Activated naive CD4-positive, alpha-beta T cell treated with anti-CD3 and anti-CD28 coated beads, Interleukin-2, amount 50 U/mL, for 72 hours (primary cell): Measurements from ENCODE around the gene ZSCAN32. TPM values are rescaled to one million over a fixed set of nuclear protein-coding genes. Genes with fewer than 3 reads are reported as not detected.

Experiments used
- ATAC-seq, 2 donors: fragments of 150-1000 bp; cut with Tn5 transposase; 2 replicates each; pipeline ENCODE4 v1.10.0; 2021; ENCODE audit warnings: mild to moderate bottlenecking in 2 of 2, moderate library complexity in 2 of 2
- DNase-seq, 2 donors: peaks; one replicate each; pipeline ENCODE4 v3.0.0; 2021 to 2022; ENCODE audit warnings: low spot score in 2 of 2
- H3K27ac Mint-ChIP-seq, 2 donors: one replicate each; pipeline ENCODE4 v1.8.0; 2022; ENCODE audit warnings: mild to moderate bottlenecking in 2 of 2, mixed read lengths in 2 of 2
- H3K36me3 Mint-ChIP-seq, 2 donors: one replicate each; pipeline ENCODE4 v1.8.0; 2022; ENCODE audit warnings: mixed read lengths in 2 of 2
- H3K9me3 Mint-ChIP-seq, 2 donors: one replicate each; pipeline ENCODE4 v1.8.0; 2022; ENCODE audit warnings: mixed read lengths in 2 of 2
- total RNA-seq, 2 donors: library from RNA; stranded (reverse); gene quantifications; one replicate each; pipeline ENCODE4 v1.2.3, GENCODE V29; 2022

The ZSCAN32 gene
- total RNA-seq, 2 donors from 2014 or later: 7.6 to 14.1 TPM

DNA sequence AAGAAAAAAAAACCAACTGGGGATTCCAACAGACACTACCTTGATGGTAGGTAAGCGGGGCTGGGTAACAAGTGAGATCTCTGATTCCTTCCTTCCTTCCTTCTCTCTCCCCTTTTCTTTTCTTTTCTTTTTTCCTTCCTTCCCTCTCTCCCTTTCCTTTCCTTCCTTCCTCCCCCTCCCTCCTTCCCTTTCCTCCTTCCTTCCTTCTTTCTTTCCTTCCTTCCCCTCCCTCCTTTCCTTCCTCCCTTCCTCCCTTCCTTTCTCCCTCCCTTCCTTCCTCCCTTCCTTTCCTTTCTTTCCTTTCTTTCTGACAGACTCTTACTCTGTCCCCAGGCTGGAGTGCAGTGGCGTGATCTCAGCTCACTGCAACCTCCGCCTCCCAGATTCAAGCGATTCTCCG lies 25.1 kb downstream of the ZSCAN32 start:
- no peak for DNase-seq

DNA sequence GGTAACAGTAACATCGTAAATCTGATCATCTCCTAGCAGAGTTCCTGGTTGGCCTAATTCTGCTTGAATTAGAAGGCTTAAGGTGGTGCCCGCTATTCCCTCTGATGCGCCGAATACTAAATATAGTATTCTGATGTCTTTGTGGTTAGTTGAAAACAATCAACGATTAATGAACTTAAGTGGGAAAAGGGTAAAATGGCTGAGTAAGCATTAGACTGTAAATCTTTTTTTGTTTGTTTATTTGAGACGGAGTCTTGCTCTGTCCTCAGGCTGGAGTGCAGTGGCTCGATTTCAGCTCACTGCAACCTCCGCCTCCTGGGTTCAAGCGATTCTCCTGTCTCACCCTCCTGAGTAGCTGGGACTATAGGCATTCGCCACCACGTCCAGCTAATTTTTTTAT lies 31.7 kb downstream of the ZSCAN32 start:
- ATAC-seq (no peak), DNase-seq (no peak)
- Mint-ChIP-seq H3K36me3 (peaks cover 28 to 30% of the 10 kb centered on the region in 2 donors), H3K27ac (no peak overlapping the region), H3K9me3 (peaks cover 0 to 15% of the 10 kb centered on the region in 2 donors)

More for the DNA sequence above, 25.1 kb downstream of the ZSCAN32 start:
- Mint-ChIP-seq H3K9me3 (peaks cover 31 to 50% of the 10 kb centered on the region in 2 donors), H3K27ac (peak overlapping the region in 1 of 2 donors; percentile 82), H3K36me3 (peaks cover 55 to 67% of the 10 kb centered on the region in 2 donors)
- no peak for ATAC-seq

DNA sequence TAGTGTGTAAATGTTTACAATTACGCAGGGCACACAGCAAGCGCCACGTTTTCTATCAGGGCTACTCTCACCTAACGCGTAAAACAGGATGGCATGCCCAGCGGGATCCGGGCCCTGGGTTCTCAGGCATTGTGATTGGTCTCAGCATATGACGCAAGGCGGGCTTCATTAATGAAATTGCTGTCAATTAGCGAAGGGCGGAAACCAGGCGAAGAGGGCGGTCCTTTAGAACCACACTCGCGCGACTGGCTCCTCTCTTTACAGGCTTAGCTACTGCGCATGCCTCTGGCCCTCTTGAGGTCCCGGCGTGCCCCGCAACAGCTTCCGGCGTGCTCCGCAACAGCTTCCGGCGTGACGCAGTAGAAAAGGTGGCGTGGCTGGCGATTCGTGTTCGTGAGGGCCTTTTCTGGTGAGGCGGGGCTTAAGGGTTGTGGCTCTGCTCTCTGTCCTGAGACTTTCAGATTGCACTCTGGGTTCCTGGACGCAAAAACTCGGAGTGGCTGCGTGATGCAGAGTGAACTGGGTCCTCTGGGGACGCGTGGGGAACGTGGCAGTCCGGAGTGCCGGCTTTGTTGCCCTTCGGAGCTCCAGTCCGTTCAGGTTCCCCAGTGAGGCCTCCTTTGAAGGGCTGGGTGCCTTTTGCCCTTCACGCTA lies 35.9 kb downstream of the ZSCAN32 start:
- Mint-ChIP-seq H3K9me3 (peaks cover 0 to 12% of the 10 kb centered on the region in 2 donors), H3K36me3 (peaks cover 22 to 29% of the 10 kb centered on the region in 2 donors), H3K27ac (peak overlapping the region in 1 of 2 donors; percentile 87)
- peak; percentile 16 to 93 for DNase-seq
- peak; percentile 64 to 96 for ATAC-seq

DNA sequence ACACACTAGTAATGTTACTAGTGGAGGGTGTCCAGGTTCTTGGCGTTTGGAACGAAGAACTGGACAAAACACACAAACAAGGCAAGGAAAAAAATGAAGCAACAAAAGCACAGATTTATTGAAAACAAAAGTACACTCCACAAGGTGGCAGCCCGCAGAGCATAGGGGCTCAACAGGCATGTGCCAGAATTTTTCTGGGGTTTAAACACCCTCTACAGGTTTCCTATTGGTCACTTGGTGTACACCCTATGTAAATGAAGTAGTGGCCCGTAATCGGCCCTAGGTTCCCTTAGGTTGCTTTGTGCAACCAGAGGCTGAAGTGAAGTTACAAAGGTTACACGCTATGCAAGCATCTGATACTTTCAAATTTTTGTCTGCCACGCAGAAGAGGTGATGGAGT lies 37.0 kb downstream of the ZSCAN32 start:
- peaks cover 22 to 29% of the 10 kb centered on the region in 2 donors for H3K36me3 Mint-ChIP-seq
- ATAC-seq: no peak
- H3K9me3 Mint-ChIP-seq: peaks cover 0 to 12% of the 10 kb centered on the region in 2 donors
- DNase-seq: no peak
- peak overlapping the region in 1 of 2 donors; percentile 87 for H3K27ac Mint-ChIP-seq

- ATAC-seq (no peak), DNase-seq (no peak)
- Mint-ChIP-seq H3K36me3 (peaks cover 22 to 29% of the 10 kb centered on the region in 2 donors), H3K9me3 (peaks cover 0 to 12% of the 10 kb centered on the region in 2 donors), H3K27ac (no peak overlapping the region)
Measured at GRCh38 chr16:3362931-3363330, 37.9 kb downstream of the ZSCAN32 start.

DNA sequence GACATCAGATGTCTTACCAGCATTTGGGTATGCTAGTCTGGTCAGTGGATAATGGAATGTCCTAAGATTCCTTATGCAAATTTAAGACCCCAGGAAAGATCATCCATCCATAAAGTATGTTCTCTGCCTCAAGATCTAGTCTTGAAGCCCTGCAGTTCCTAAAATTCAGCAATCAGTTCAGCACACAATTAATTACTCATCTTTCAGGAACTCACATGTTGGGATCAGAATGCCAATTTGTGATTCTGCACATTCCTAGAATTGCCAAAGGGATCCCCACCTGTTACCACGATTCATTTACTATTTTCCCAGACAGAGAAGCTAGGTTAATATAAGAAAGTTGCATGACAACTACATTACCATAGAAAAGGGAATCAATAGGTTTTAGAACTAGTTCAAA lies 41.9 kb downstream of the ZSCAN32 start:
- H3K36me3 Mint-ChIP-seq: peaks cover 4 to 21% of the 10 kb centered on the region in 2 donors
- H3K27ac Mint-ChIP-seq: no peak overlapping the region
- H3K9me3 Mint-ChIP-seq: peaks cover 4 to 10% of the 10 kb centered on the region in 2 donors
- DNase-seq (no peak), ATAC-seq (no peak)

DNA sequence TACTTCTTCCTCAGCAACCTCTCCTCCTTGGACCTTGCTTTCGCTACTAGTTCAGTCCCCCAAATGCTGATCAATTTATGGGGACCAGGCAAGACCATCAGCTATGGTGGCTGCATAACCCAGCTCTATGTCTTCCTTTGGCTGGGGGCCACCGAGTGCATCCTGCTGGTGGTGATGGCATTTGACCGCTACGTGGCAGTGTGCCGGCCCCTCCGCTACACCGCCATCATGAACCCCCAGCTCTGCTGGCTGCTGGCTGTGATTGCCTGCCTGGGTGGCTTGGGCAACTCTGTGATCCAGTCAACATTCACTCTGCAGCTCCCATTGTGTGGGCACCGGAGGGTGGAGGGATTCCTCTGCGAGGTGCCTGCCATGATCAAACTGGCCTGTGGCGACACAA lies 44.7 kb downstream of the ZSCAN32 start:
- DNase-seq: no peak
- Mint-ChIP-seq H3K36me3 (peaks cover 4 to 20% of the 10 kb centered on the region in 2 donors), H3K9me3 (peaks cover 4 to 10% of the 10 kb centered on the region in 2 donors), H3K27ac (no peak overlapping the region)
- no peak for ATAC-seq

DNA sequence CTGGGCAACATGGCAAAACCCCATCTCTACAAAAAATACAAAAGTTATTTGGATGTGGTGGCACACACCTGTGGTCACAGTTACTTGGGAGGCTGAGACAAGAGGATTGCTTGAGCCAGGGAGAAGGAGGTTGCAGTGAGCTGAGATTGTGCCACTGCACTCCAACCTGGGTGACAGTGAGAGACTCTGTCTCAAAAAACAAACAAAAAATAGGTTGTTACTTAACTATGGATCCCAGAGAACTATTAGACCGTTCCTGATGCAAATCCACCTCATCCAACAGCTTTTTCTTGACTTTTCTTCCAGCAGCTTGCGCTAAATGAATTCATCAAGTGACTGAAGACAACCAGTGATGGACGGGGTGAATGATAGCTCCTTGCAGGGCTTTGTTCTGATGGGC lies 45.2 kb downstream of the ZSCAN32 start, which contains the start of gene OR2C1:
Gene OR2C1, plus strand, starts transcription at position 301 of the 400 bp plus-strand sequence. Its CDS starts 52 bp downstream, at position 353.
- H3K9me3 Mint-ChIP-seq: peaks cover 4 to 10% of the 10 kb centered on the region in 2 donors
- DNase-seq (no peak), ATAC-seq (no peak)
- H3K36me3 Mint-ChIP-seq: peaks cover 4 to 16% of the 10 kb centered on the region in 2 donors
- H3K27ac Mint-ChIP-seq: no peak within 1 kb of the TSS

DNA sequence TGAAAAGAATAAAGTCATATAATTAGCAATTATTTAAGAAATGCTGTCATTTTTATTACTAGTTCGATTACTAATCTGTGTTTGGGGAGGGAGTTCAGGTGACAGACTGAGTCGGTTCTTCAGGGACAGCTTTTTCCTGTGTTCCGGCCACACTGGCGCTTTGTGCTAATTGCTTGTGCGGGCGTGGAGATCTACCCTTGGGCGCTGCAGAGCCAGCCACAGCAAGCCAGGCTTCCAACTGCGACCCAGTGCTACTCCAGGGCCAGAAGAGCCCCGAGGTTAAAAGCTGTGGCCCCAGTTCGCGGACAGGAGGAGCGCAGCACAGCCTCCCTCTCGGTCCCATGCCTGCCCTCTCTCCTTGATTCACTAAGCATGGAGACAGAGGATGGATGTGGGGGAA lies 51.6 kb downstream of the ZSCAN32 start:
- no peak overlapping the region for H3K27ac Mint-ChIP-seq
- H3K9me3 Mint-ChIP-seq: no peaks in the 10 kb centered on the region
- ATAC-seq: no peak

GRCh38 chr16:3348547-3349167 lies 52.1 kb downstream of the ZSCAN32 start:
- H3K9me3 Mint-ChIP-seq: no peaks in the 10 kb centered on the region
- no peak for DNase-seq
- no peaks in the 10 kb centered on the region for H3K36me3 Mint-ChIP-seq
- no peak overlapping the region for H3K27ac Mint-ChIP-seq
- ATAC-seq: peak; percentile 11 to 44

More for the DNA sequence above, 51.6 kb downstream of the ZSCAN32 start:
- no peaks in the 10 kb centered on the region for H3K36me3 Mint-ChIP-seq
- no peak for DNase-seq

DNA sequence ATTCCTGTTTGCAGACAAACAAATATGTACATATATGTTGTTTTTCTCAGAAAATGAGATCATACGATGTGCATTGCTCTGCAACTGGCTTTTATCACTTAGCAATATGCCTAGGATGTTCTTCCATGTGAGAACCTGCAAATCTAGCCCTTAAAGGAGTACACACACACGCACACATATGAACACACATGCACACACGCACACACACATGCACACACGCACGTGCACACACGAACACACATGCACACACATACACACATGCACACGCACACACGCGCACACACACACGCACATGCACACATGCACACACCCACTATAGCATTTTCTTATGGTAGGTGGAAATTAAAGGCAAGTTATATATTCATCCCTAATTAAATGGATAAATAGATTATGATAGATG lies 53.2 kb downstream of the ZSCAN32 start:
- ATAC-seq: no peak
- DNase-seq: no peak
- Mint-ChIP-seq H3K9me3 (no peaks in the 10 kb centered on the region), H3K36me3 (no peaks in the 10 kb centered on the region), H3K27ac (no peak overlapping the region)

DNA sequence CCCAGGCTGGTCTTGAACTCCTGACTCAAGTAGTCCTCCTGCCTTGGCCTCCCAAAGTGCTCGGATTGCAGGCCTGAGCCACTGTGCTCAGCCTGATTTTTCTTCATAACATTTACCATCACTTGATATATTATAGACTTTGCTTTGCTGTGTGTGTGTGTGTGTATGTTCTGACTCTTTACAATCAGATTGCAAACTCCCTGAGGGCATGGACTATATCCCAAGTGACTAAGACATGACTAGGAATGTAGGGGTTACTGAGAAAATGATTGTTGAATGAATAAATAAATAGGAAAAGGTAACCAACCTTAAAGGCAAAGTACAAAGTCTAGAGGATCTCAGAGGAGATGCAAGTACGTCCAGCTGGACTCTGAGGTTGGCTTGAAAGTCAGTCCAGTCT lies 54.8 kb downstream of the ZSCAN32 start:
- H3K27ac Mint-ChIP-seq: no peak overlapping the region
- no peak for DNase-seq
- ATAC-seq: no peak
- H3K36me3 Mint-ChIP-seq: no peaks in the 10 kb centered on the region
- no peaks in the 10 kb centered on the region for H3K9me3 Mint-ChIP-seq

Other genes with a start within 250 kb of the ZSCAN32 start
- gene OR1F1, start 212.8 kb downstream of the ZSCAN32 start, total RNA-seq: not detected
- 10 to 100 TPM in 1 of 2 donors, 1 to 10 TPM in 1; 9.2 to 19.3 TPM for gene ZNF200, start 165.8 kb downstream of the ZSCAN32 start, total RNA-seq
- gene MEFV, start 144.4 kb downstream of the ZSCAN32 start, total RNA-seq: under 1 TPM in 1 of 2 donors, not detected in 1; 0.16 TPM
- 10 to 100 TPM; 16.2 to 20.6 TPM for gene ZNF263, start 117.5 kb downstream of the ZSCAN32 start, total RNA-seq
- 1 to 10 TPM; 5.4 to 5.9 TPM for gene TIGD7, start 95.6 kb downstream of the ZSCAN32 start, total RNA-seq
- gene ZNF75A, start 95.5 kb downstream of the ZSCAN32 start, total RNA-seq: 10 to 100 TPM in 1 of 2 donors, 1 to 10 TPM in 1; 7.4 to 26.0 TPM
- gene OR2C1, start 45.1 kb downstream of the ZSCAN32 start, total RNA-seq: not detected
- gene ZNF174, start 211 bp upstream of the ZSCAN32 start, total RNA-seq: 1 to 10 TPM; 5.2 to 7.7 TPM
- 1 to 10 TPM; 2.0 to 3.1 TPM for gene ZNF597, start 42.5 kb upstream of the ZSCAN32 start, total RNA-seq
- gene NAA60, start 42.7 kb upstream of the ZSCAN32 start, total RNA-seq: 10 to 100 TPM; 29.2 to 40.1 TPM
- gene C16orf90, start 94.5 kb upstream of the ZSCAN32 start, total RNA-seq: under 1 TPM in 1 of 2 donors, not detected in 1; 0.25 TPM
- gene CLUAP1, start 100.0 kb upstream of the ZSCAN32 start, total RNA-seq: 10 to 100 TPM; 15.5 to 20.0 TPM
- 10 to 100 TPM; 24.6 to 26.2 TPM for gene NLRC3, start 176.4 kb upstream of the ZSCAN32 start, total RNA-seq
- 10 to 100 TPM; 12.7 to 19.7 TPM for gene SLX4, start 210.6 kb upstream of the ZSCAN32 start, total RNA-seq